DMS153 treated with DMSO at 0.1 percent for 48 hours (cell line): ENCODE measurements around the gene SORCS1.
"Not testable (repeated sequence)": the region's sequence is repeated elsewhere in the genome, so short reads cannot be mapped to it uniquely, and the experiment has no call there.

ENCODE experiments used
- DNase-seq: peaks from one replicate; lab custom pipeline; 2025; ENCODE audit not compliant: unreplicated experiment; lab: John Stamatoyannopoulos, UW

SORCS1 gene

DNA sequence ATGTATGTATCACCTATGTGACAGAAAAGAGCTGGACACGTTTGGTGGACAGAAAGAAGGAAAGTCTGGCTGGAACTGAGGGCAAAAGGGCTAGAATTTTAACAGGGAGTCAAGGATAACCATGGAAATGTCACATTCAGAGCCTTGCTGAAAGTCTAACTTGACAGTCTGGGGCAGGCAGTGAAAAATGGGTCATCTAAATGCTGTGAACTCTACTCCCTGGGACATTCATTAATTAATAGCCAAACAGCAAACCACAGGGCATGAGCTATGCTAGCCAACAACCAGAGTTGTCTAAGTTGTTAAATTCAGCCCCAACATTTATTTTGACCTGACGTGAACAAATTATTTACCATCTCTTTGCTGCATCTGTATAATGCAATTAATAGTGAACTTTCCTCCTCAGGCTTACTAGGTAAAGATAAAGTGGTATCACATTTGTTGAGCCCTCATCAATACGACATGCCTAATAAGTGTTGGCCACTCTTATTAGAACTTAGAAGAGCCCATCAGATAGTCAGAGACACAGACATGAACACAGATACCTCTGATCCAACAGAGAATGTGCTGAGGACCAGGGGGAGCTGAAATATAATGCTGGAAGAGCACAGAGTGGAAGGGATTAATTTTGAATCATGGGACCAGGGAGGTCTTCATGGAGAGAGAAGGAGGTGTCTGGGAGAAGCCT lies 109.9 kb downstream of the SORCS1 start:
- DNase-seq, result no peak

DNA sequence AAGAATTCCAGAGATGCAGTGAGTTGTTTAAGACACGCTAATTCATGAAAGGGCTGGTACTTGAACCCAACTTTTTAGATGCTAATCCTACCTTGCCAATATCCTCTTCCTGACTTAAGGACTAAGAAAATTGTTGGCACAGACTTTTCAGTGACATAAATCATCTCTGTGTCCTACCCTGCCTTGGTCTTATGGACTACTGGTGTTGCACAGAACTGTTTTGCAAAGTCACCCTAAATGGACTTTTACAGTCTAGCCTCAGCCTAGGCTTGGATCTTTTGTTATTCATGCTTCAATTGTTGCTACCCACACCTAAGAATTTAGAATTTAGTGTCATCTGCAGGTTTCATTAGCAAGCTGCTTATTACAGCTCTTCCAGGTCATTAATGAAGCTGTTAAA lies 112.7 kb downstream of the SORCS1 start:
- no peak for DNase-seq

DNA sequence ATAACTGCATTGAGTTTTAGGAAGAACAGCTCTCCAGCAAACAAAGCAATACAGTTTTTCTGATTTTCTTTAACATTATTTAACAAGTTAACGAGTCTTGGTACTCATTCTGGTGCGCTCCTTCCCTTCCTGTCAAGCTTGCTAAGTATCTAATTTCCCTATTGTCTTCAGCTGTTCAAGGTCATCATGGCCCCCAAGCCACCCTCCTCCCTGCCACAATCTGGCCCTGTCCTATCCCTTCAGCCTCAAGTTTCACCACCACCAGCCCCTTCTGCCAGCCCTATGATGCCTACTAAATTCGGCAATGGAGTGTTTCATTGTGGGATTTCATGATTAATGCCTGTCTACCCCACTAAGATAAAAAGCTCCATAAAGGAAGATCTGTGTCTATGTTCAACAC lies 121.0 kb downstream of the SORCS1 start:
- no peak for DNase-seq

GRCh38 chr10:107037192-107038122 lies 127.0 kb downstream of the SORCS1 start:
- DNase-seq, result no peak

- DNase-seq, result no peak
These were observed 130.6 kb downstream of the SORCS1 start for GRCh38 chr10:107033799-107034422.

DNA sequence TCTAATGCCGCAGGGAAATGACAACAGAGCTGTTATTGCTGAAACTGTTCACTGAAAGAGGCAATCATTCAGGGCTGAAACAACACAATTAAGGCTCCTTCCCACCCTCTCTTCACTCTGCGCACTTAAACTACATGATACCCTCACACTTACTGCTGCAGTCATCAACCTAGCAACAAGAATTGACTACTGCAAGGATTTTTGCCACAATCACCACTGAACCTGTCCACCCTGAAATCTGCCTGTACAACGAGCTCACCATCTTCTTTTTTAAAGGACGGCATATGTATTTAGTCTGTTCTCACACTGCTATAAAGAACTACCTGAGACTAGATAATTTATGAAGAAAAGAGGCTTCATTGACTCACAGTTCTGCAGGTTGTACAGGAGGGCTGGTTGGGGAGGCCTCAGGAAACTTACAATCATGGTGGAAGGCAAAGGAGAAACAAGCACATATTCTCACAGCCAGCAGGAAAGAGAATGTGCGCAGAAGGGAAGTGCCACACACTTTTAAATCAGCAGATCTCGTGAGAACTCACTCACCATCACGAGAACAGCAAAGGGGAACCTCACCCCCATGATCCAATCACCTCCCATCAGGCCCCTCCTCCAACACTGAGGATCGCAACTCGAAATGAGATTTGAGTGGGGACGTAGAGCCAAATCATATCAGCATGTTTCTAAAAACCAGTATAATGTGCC lies 131.7 kb downstream of the SORCS1 start:
- DNase-seq, result no peak

DNA sequence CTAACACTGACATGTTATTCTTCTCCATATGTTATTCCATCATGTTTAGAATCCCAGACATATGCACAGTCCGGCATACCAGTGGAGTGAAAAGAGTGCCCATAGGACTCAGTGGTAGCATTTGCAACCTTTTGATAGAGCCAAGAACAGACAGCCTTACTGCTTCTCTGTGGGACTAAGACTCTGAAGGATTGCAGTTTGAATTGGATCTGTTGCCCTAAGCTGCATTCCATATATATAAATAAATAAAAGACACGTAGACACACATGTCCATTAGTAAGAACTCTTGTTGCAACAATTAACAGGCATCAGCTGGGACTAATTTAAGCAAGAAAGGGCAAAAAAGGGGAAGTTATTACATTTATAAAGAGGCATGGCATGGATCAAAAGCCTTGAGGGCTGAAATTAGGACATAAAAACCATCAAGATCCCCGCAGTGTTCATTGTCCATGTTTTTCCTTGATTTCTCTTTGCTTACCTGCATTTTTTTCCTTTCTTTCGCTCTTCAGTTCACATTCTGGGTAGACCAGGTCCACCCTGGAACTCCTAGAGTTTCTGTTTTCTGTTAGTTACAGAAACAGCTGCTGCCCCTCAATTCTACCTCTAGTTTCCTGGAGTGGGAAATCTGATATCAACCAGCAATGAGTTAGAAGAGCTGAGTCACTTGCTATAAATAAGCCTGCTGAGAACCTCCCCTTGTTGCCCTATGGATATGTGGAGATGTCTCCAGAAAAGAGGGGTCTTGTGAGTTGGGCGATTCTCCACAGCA lies 132.4 kb downstream of the SORCS1 start:
- DNase-seq, result no peak

DNA sequence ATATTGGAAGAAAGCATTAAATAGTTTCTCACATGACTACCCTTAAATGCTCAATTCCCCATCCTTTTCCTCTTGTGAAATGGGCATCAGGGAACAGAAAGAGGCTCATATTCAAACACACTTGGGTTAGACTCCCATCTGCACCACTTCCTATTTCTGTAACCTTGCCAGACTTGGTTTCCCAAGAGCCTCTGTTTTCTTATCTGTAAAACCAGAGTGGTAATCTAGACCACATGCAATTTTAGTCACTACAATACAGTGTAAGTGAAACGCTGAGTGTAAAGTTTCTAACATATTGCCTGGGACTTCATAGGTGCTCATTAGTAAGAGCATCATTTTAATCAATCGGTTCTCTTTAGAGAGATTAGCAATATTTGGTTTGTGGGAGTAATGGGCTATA lies 136.3 kb downstream of the SORCS1 start:
- no peak for DNase-seq

GRCh38 chr10:107025676-107026075 lies 138.8 kb downstream of the SORCS1 start:
- DNase-seq, result no peak

- DNase-seq, result not testable (repeated sequence)
These were observed 140.5 kb downstream of the SORCS1 start for GRCh38 chr10:107024033-107024432.

DNA sequence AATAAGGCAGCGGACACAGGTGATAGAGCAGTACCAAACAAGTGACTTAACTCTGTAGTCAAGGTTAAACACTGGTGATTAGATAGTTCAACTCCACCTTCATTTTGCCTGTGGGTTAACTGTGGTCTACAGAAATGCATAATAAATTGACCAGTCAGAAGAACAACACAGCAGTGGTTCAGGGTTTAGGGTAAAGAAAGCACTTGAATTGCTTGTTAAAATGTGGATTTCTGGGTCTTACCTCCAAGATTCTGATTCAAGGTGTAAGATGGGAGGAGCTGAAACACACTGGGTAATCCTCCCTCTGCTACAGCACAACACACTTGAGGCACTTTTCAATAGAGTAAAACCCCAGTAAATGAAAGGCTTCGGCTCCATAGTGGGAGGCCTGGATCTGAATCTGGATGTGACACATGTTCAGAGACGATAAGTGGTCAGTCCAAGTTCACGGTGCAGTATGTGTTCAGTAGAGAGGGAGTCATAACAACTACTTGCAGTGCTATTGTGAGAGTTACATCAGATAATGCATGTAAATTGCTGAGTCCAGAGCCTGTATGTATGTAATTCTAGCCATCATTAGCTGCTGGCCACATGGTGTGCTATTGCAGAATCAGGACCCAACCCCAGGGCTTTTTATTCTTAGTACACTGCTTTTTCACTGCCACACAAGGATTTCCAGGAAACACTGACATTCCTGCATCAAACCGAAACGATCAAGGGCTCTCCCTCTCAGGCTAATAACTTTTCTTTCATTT lies 141.7 kb downstream of the SORCS1 start:
- no peak for DNase-seq

DNA sequence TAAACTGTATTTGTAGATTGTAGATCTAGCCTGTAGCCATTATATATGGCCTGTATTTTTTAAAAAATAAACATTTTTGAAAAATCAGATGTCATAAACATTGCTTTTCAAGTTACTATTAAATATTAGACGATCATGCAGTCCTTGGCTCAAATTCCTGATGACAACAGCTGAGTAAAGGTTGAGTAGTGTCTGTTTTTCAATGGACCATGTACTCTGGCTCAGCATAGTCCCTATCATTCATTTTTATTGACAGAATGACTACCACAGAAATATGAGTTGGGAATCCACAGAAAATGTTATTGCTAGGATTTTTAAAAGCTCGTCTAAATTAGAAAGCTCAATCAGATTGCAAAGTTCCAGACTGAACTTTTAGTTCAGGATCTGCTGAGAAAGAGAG lies 145.4 kb downstream of the SORCS1 start:
- DNase-seq, result no peak

GRCh38 chr10:107013258-107014006 lies 151.1 kb downstream of the SORCS1 start:
- DNase-seq, result no peak

DNA sequence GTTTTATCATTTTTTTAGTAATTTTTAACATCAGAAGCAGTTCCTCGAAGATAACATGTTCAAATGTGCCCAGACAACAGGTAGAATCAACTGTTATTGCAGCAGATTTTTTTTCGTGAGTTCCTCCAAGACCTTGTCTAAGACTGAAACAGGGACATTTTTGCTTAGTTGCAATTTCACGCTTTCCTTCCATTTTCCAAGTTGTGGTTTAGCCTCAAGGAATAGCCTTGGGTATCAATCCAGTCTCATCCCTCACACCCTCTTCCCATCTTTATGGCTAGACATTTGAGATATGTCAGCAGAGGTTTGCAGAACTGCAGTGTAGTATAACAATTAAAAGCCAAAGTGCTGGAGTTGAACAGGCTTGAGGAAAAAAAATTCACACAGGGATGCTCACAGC lies 152.5 kb downstream of the SORCS1 start:
- no peak for DNase-seq

DNA sequence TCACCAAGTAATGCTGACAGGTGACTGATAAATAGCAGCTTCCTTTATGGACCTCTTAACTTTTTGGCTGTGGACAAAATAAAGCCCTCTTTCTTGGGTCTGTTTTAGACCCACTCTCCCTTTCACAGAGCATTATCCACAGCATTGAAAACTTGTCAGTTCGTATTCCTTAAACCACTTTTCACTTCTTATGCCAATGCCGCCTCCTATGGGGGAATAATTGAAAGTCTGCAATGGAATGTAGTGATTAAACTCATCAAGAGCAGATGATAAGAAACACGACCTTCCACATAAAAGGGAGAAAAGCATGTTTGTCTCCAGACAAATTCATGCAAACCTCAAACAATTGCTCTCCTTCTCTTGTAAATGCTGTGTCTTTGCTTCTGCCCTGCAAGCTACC lies 153.4 kb downstream of the SORCS1 start:
- DNase-seq, result no peak

DNA sequence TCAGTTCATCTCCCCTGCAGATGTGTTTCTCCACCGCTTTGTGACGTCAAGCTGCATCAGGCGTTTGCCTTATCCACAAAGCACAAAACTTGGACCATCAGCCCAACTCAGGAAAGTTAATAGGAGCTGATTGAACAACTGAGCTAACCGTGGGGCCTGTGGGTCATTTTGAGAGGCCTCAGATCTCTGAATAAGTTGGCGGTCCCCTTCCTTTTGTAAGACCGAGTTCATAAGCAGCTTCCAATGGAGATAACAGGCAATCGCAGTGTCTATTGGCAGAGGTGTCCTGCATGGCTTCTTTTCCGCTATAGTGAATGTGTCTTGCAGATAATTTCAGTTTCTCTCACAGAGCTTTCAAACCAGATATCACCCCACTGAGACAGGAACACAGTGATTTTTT lies 154.0 kb downstream of the SORCS1 start:
- DNase-seq, result no peak

GRCh38 chr10:107004362-107004761 lies 160.1 kb downstream of the SORCS1 start:
- DNase-seq, result no peak

DNA sequence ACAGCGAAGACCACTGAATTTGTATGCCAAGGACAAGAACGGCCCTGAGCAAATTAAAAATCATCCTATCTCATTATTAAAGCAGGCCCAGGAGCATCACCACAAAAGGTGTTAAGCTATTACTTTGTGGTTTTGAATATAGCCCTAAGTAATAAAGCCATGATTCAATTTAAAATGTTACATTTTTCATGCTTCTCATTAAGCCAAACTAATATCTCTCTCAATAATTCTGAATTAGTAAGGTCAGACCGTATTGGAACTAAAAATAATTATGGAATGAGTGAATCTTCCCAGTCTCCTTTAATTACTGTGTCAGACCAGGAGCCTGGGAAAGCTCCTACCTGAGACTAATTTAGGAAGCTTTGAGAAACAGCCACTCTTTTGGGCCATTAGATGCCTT lies 162.4 kb downstream of the SORCS1 start:
- DNase-seq, result no peak

DNA sequence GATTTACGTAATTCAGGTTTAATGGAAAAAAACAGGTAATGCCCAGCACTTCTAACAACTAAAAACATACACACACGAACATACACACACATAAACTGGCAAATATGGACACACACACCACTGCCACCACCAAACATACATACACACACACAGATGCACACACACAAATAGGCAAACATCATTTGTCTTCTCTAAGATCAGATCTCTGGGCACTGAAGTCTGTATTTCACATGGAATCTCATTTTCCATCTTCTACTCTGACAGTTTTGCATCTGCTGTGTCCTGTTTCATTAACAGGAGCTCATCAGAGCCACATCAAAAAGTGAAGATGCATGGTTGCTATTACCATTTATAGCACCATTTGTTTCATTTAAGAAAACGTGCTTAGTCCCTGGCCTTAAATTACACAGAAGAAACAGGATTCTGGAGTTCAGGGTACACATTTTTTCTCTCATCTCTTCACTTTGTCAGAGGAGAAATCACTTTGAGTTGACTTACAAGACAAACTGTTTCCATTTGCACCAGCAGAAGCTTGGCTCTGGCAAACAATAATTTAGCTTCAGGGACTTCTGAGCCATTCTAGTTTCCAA lies 165.3 kb downstream of the SORCS1 start:
- DNase-seq, result no peak
